Smooth muscle cell (in vitro differentiated cells): ENCODE measurements around the gene SLFNL1. TPM values are rescaled to one million over a fixed set of nuclear protein-coding genes. Genes with fewer than 3 reads are reported as not detected.

Experiments
- DNase-seq: peaks from one replicate; lab custom pipeline; 2025; ENCODE audit not compliant: unreplicated experiment; lab: John Stamatoyannopoulos, UW
- H2AFZ ChIP-seq: fragments of 200-600 bp; sonication (generic); 2 replicates; pipeline ENCODE4 v1.6.0; 2016; ENCODE audit warnings: antibody characterized with exemption, low read depth, mild to moderate bottlenecking
- H3F3A ChIP-seq: fragments of 200-600 bp; sonication (generic); 2 replicates; pipeline ENCODE4 v1.6.0; 2017; ENCODE audit warnings: antibody characterized with exemption, low read depth
- H3K27ac ChIP-seq: fragments of 200-600 bp; sonication (generic); 2 replicates; pipeline ENCODE4 v1.5.1; 2016; ENCODE audit warnings: low read depth, mild to moderate bottlenecking
- H3K27me3 ChIP-seq: fragments of 200-600 bp; sonication (generic); 2 replicates; pipeline ENCODE4 v1.6.1; 2016; ENCODE audit warnings: low read depth, mild to moderate bottlenecking
- H3K36me3 ChIP-seq: fragments of 200-600 bp; sonication (generic); 2 replicates; pipeline ENCODE4 v1.5.1; 2016; ENCODE audit warnings: low read depth
- H3K4me1 ChIP-seq: fragments of 200-600 bp; sonication (generic); 2 replicates; pipeline ENCODE4 v1.5.1; 2016; ENCODE audit warnings: low read depth
- H3K4me2 ChIP-seq: fragments of 200-600 bp; sonication (generic); 2 replicates; pipeline ENCODE4 v1.6.0; 2016; ENCODE audit warnings: mild to moderate bottlenecking
- H3K4me3 ChIP-seq: fragments of 200-600 bp; sonication (generic); 2 replicates; pipeline ENCODE4 v1.5.1; 2016; ENCODE audit warnings: mild to moderate bottlenecking
- H3K79me2 ChIP-seq: fragments of 200-600 bp; sonication (generic); 2 replicates; pipeline ENCODE4 v1.6.0; 2016; ENCODE audit warnings: low read depth, mild to moderate bottlenecking
- H3K9ac ChIP-seq: fragments of 200-600 bp; sonication (generic); 2 replicates; pipeline ENCODE4 v1.6.0; 2016; ENCODE audit warnings: low read depth
- H3K9me3 ChIP-seq: fragments of 200-600 bp; sonication (generic); replicated peaks from 2 replicates; pipeline ENCODE4 v1.5.1; 2016; ENCODE audit warnings: low read depth
- H4K20me1 ChIP-seq: fragments of 200-600 bp; sonication (generic); 2 replicates; pipeline ENCODE4 v1.6.0; 2016; ENCODE audit warnings: low read depth
- WGBS: methylation state at CpG from one replicate; pipeline ENCODE4 v1.1.7; 2016; ENCODE audit warnings: low lambda C conversion rate; 5-methylcytosine and 5-hydroxymethylcytosine counted together
- polyA plus RNA-seq: library from polyadenylated mRNA; unstranded; fragments of >200 nt; fragmentation: Nextera tagmentation; extraction: Ambion mirVana; gene quantifications from 2 replicates; pipeline ENCODE4 v1.2.1, GENCODE V29; 2016
- total RNA-seq: library from RNA; depleted of rRNA; stranded (reverse); fragments of >200 nt; gene quantifications from 2 replicates; pipeline ENCODE4 v1.2.3, GENCODE V29; 2014
- TF ChIP-seq, protein P1 (sequence below): fragments of 200-600 bp; sonication (generic); IDR thresholded peaks from 2 replicates; pipeline ENCODE4 v1.5.1; 2017; ENCODE audit warnings: borderline replicate concordance, mild to moderate bottlenecking, antibody characterized with exemption; ENCODE audit not compliant: insufficient read depth, poor library complexity, severe bottlenecking

SLFNL1 gene
- total and polyA plus RNA-seq, 2 experiments from 2014 or later = 0.22 to 0.58 TPM

DNA sequence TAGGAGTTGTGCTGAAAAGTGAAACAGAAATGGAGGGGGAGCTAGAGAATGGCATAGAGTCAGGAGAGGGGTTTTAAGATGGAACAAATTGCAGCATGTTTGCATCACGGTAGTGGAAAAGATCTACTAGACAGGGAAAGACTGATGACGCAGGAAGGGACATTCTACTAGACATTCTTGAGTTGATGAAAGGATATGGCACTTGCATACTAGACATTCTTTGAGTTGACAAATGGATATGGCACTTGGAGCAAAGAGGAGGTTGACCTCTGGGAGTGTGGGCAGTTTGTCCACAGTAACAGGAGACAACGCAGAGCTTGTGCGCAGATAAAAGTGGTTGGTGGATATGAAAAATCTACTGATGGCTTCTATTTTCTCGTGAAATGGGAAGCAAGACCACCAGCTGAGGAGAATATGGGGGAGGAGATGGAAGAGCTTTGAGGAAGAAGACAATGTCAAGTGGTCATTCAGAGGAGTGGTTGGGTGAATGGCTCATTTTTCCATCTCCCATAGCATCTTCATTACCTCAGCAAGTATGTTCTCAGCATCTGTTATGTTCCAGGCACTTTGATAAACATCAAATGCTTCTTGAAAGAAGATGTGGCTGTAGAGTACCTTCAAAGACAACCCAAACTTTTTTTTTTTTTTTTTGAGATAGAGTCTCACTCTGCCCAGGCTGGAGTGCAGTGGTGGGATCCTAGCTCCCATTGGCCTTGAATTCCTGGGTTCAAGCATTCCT is 44.4 kb downstream of the SLFNL1 start:
- Histone ChIP-seq H3K27me3 (no peaks in the 10 kb centered on the region), H3K4me2 (no peak overlapping the region), H3K36me3 (no peaks in the 10 kb centered on the region), H4K20me1 (peaks cover 15% of the 10 kb centered on the region), H3F3A (peaks cover 8% of the 10 kb centered on the region), H2AFZ (no peak overlapping the region), H3K27ac (peak overlapping the region; percentile 88), H3K4me3 (no peak overlapping the region), H3K79me2 (peaks cover 21% of the 10 kb centered on the region), H3K9me3 (no peaks in the 10 kb centered on the region), H3K4me1 (peaks cover 13% of the 10 kb centered on the region), H3K9ac (peak overlapping the region; percentile 55)
- no peak for DNase-seq
- WGBS = 19% methylated on average over 5 of the region's 5 CpGs
- TF ChIP-seq, protein P1, sequence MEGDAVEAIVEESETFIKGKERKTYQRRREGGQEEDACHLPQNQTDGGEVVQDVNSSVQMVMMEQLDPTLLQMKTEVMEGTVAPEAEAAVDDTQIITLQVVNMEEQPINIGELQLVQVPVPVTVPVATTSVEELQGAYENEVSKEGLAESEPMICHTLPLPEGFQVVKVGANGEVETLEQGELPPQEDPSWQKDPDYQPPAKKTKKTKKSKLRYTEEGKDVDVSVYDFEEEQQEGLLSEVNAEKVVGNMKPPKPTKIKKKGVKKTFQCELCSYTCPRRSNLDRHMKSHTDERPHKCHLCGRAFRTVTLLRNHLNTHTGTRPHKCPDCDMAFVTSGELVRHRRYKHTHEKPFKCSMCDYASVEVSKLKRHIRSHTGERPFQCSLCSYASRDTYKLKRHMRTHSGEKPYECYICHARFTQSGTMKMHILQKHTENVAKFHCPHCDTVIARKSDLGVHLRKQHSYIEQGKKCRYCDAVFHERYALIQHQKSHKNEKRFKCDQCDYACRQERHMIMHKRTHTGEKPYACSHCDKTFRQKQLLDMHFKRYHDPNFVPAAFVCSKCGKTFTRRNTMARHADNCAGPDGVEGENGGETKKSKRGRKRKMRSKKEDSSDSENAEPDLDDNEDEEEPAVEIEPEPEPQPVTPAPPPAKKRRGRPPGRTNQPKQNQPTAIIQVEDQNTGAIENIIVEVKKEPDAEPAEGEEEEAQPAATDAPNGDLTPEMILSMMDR = no peak

DNA sequence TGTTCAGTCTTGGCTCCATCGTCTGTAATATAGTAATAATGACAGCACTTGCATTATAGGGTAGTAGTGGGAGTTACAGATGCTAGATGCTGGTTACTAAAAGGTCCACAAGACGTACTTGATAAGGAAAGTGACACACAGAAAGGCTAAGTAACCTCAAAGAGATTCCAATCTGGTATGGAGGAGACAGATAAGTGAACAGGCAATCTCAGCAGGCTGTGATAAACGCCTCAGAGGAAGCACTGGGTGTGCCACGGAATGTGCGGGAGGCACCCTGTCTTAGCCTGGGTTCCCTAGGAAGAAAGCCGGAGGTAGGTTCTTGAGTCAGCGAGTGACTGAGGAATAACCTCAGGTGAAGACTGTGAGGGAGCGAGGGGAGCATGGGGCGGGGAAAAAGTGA is 46.6 kb downstream of the SLFNL1 start:
- Histone ChIP-seq H3K4me3 (no peak overlapping the region), H3K9me3 (no peaks in the 10 kb centered on the region), H3K9ac (no peak overlapping the region), H3K79me2 (no peaks in the 10 kb centered on the region), H3K4me1 (no peaks in the 10 kb centered on the region), H4K20me1 (no peaks in the 10 kb centered on the region), H3K4me2 (no peak overlapping the region), H3F3A (peaks cover 8% of the 10 kb centered on the region), H2AFZ (no peak overlapping the region), H3K36me3 (no peaks in the 10 kb centered on the region), H3K27ac (peak overlapping the region; percentile 7), H3K27me3 (no peaks in the 10 kb centered on the region)
- 63% methylated on average over 9 of the region's 9 CpGs for WGBS
- no peak for DNase-seq
- TF ChIP-seq, protein P1 = no peak

DNA sequence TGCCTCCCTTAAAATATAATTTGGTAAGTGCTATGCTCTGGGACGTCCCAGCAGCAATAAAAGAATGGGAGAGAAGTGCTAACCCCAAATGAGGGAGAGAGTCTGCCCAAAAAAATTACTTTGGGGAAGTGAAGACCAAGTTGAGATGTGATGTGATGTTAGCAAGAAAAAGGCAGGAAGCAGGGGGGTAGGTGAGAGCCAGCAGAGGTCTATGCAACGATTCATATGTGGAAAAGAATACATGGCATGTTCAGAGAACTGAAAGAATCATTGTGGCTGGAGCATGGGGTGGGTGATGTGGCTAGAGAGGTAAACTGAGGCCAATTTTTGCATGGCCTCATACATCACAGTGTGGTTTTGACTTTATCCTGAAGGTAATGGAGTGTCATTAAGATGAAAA is 47.6 kb downstream of the SLFNL1 start:
- Histone ChIP-seq H3K36me3 (no peaks in the 10 kb centered on the region), H3K4me1 (no peaks in the 10 kb centered on the region), H3K9ac (no peak overlapping the region), H3K4me2 (no peak overlapping the region), H4K20me1 (no peaks in the 10 kb centered on the region), H3K79me2 (no peaks in the 10 kb centered on the region), H3K4me3 (no peak overlapping the region), H3K27me3 (no peaks in the 10 kb centered on the region), H2AFZ (no peak overlapping the region), H3F3A (peaks cover 8% of the 10 kb centered on the region), H3K9me3 (no peaks in the 10 kb centered on the region), H3K27ac (no peak overlapping the region)
- no peak for DNase-seq
- TF ChIP-seq, protein P1 = no peak
- 75% methylated on average over 2 of the region's 2 CpGs for WGBS

DNA sequence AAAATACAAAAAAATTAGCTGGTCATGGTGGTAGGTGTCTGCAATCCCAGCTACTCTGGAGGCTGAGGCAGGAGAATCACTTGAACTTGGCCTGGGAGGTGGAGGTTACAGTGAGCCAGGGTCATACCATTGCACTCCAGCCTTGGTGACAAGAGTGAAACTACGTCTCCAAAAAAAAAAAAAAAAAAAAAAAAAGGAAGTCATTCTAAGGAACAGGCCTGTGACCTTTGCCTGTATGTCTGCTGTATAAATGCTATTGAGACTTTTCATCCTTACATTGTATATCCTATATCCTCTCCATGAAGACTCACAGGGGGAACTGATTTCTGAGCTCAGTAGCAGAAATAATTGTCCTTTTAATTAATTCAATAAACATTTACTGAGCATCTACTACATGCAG is 49.6 kb downstream of the SLFNL1 start:
- WGBS = 83% methylated on average over 1 of the region's 1 CpG
- no peaks in the 10 kb centered on the region for H3K36me3 ChIP-seq

More for the DNA sequence above, 49.6 kb downstream of the SLFNL1 start:
- Histone ChIP-seq H2AFZ (no peak overlapping the region), H3K27me3 (no peaks in the 10 kb centered on the region), H3K9ac (no peak overlapping the region), H3K4me3 (no peak overlapping the region), H4K20me1 (no peaks in the 10 kb centered on the region), H3K4me2 (no peak overlapping the region), H3K79me2 (no peaks in the 10 kb centered on the region), H3K4me1 (no peaks in the 10 kb centered on the region), H3K9me3 (no peaks in the 10 kb centered on the region), H3K27ac (no peak overlapping the region), H3F3A (peaks cover 11% of the 10 kb centered on the region)
- no peak for DNase-seq
- TF ChIP-seq, protein P1 = no peak
